Measurements from ENCODE around the gene DCP2. TPM values are rescaled to one million over a fixed set of nuclear protein-coding genes. Genes with fewer than 3 reads are reported as not detected.

DCP2 gene
- total RNA-seq, 1 donor from 2014 or later: 96.1 TPM

DNA sequence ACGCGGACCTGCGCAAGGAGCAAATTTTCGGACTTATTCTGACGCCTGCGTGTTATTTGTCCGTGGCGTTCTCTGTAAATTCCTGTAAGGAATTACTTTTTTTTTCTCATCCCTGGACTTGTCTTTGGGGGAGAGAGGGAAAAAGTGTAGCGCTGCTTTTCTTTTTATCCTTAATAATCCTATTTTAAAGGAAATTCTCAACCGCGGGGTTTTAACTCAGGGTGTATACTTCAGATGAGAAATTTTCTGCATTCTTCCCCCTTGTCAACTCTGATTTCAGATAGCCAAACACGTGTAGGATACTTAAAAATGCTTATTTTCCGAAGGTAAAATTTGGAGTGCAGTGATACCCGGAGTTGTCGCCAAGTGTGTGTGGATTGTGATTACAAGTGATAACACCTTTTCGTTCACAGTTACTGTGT, 853 bp downstream of the DCP2 start:
- Mint-ChIP-seq H3K9me3 (no peaks in the 10 kb centered on the region), H3K27ac (ENCODE audit: unreplicated experiment) (peak overlapping the region; percentile 98), H3K4me3 (peak overlapping the region; percentile 97), H3K27me3 (ENCODE audit: low read depth) (no peaks in the 10 kb centered on the region), H3K4me1 (peaks cover 46% of the 10 kb centered on the region), H3K36me3 (ENCODE audit: low read depth) (peaks cover 4% of the 10 kb centered on the region)
- TF ChIP-seq, protein P1, sequence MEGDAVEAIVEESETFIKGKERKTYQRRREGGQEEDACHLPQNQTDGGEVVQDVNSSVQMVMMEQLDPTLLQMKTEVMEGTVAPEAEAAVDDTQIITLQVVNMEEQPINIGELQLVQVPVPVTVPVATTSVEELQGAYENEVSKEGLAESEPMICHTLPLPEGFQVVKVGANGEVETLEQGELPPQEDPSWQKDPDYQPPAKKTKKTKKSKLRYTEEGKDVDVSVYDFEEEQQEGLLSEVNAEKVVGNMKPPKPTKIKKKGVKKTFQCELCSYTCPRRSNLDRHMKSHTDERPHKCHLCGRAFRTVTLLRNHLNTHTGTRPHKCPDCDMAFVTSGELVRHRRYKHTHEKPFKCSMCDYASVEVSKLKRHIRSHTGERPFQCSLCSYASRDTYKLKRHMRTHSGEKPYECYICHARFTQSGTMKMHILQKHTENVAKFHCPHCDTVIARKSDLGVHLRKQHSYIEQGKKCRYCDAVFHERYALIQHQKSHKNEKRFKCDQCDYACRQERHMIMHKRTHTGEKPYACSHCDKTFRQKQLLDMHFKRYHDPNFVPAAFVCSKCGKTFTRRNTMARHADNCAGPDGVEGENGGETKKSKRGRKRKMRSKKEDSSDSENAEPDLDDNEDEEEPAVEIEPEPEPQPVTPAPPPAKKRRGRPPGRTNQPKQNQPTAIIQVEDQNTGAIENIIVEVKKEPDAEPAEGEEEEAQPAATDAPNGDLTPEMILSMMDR (conservative IDR thresholded peaks at IDR 0.05): no peak
- DNase-seq (ENCODE audit: low read depth, low spot score): no peak

DNA sequence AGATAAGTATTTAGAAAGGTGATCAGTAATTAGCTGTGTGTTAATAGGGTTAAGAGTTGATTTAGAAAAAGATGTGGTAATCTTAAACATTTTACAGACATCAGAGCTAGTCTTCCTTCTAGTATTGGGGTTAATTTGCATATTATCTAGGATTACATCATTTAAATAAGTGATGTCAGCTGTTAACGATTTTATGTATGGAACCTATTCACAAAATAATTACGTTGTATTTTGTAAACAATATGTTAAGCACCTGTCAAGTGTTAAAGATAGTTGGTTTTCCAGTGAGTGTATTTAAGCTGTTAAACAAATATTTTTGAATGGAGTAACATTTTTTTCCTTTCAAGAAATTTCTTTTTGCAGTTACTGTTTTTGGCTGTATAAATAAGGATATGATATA, 2.2 kb downstream of the DCP2 start:
- H3K27ac Mint-ChIP-seq (ENCODE audit: unreplicated experiment): no peak overlapping the region
- peaks cover 51% of the 10 kb centered on the region for H3K4me1 Mint-ChIP-seq
- peak overlapping the region; percentile 97 for H3K4me3 Mint-ChIP-seq
- no peak for DNase-seq (ENCODE audit: low read depth, low spot score)
- peaks cover 4% of the 10 kb centered on the region for H3K36me3 Mint-ChIP-seq (ENCODE audit: low read depth)
- H3K27me3 Mint-ChIP-seq (ENCODE audit: low read depth): no peaks in the 10 kb centered on the region
- H3K9me3 Mint-ChIP-seq: no peaks in the 10 kb centered on the region
- TF ChIP-seq, protein P1 (conservative IDR thresholded peaks at IDR 0.05): no peak

DNA sequence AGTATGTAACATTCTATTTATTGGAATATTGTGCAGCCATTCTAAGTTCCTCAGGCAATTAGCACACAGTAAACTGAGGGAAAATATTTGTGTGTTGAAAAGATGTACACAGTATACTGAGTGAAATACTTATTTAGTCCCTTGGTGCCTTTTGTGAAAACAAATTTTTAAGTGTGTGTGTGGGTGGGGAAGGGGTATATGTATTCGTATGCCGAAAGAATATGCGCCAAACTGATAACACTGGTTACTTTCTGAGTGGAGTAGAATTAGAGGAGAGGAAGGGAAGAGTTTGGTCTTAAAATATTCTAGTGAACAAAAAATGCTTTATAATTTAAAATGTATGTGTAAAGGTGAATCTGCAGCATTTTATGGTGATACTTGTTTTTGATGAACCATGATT, 3.1 kb downstream of the DCP2 start:
- Mint-ChIP-seq H3K4me1 (peaks cover 51% of the 10 kb centered on the region), H3K36me3 (ENCODE audit: low read depth) (peaks cover 4% of the 10 kb centered on the region), H3K4me3 (peak overlapping the region; percentile 97), H3K9me3 (no peaks in the 10 kb centered on the region), H3K27ac (ENCODE audit: unreplicated experiment) (no peak overlapping the region), H3K27me3 (ENCODE audit: low read depth) (no peaks in the 10 kb centered on the region)
- TF ChIP-seq, protein P1 (conservative IDR thresholded peaks at IDR 0.05): no peak
- no peak for DNase-seq (ENCODE audit: low read depth, low spot score)

DNA sequence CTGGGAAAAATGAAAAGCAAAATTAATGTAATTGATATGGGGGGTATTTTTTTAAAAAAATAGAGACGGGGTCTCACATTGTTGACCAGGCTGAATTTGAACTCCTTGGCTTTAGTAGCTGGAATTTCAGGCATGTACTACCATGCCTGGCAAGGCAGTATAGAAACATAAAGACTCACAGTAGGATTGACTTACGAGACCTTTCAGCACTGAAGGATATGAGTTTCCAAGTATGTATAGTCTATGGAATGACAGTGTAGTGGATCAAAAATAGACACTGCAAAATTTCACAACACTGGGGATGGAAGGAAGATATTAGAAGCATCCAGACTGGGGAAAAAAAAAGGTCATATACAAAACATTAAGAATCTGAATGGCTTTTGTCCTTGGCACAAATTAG, 6.8 kb downstream of the DCP2 start:
- no peaks in the 10 kb centered on the region for H3K27me3 Mint-ChIP-seq (ENCODE audit: low read depth)
- H3K27ac Mint-ChIP-seq (ENCODE audit: unreplicated experiment): no peak overlapping the region
- peaks cover 4% of the 10 kb centered on the region for H3K36me3 Mint-ChIP-seq (ENCODE audit: low read depth)
- H3K4me1 Mint-ChIP-seq: peaks cover 32% of the 10 kb centered on the region
- H3K4me3 Mint-ChIP-seq: no peak overlapping the region
- TF ChIP-seq, protein P1 (conservative IDR thresholded peaks at IDR 0.05): no peak
- no peaks in the 10 kb centered on the region for H3K9me3 Mint-ChIP-seq
- no peak for DNase-seq (ENCODE audit: low read depth, low spot score)

DNA sequence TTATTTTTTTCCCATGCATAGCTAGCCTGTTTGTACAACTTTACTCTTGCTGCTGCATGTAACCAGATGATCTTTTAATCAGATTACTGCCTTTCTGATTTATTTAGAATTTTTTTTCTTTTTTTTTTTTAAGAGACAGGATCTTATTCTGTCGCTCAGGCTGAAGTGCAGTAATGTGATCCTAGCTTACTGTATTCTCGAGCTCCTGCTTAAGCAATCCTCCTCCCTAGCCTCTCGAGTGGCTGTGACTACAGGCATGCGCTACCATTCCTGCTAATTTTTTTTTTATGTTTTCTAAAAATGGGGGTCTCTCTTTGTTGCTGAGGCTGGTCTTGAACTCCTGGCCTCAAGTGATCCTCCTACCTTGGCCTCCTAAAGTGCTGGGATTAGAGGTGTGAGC, 9.6 kb downstream of the DCP2 start:
- Mint-ChIP-seq H3K27ac (ENCODE audit: unreplicated experiment) (no peak overlapping the region), H3K4me3 (no peak overlapping the region), H3K9me3 (no peaks in the 10 kb centered on the region), H3K4me1 (peaks cover 10% of the 10 kb centered on the region), H3K36me3 (ENCODE audit: low read depth) (peaks cover 9% of the 10 kb centered on the region), H3K27me3 (ENCODE audit: low read depth) (no peaks in the 10 kb centered on the region)
- TF ChIP-seq, protein P1 (conservative IDR thresholded peaks at IDR 0.05): no peak
- no peak for DNase-seq (ENCODE audit: low read depth, low spot score)
